Kidney epithelial cell (primary cell): ENCODE data around the gene ZNRF2. TPM values are rescaled to one million over a fixed set of nuclear protein-coding genes. Genes with fewer than 3 reads are reported as not detected.
A peak's percentile ranks its signal among the peaks of the same experiment; 100 is the strongest.

Experiments used
- DNase-seq: peaks from one replicate; pipeline ENCODE4 v3.0.0-alpha.2; 2010; ENCODE audit warnings: low read depth
- H3K27me3 ChIP-seq: 2 replicates; pipeline ENCODE4 v1.6.0; 2011; ENCODE audit warnings: low read length; ENCODE audit not compliant: control insufficient read depth, insufficient read depth
- H3K36me3 ChIP-seq: 2 replicates; pipeline ENCODE4 v1.5.1; 2011; ENCODE audit warnings: low read length; ENCODE audit not compliant: control insufficient read depth, insufficient read depth
- H3K4me3 ChIP-seq: 2 replicates; pipeline ENCODE4 v1.5.1; 2011; ENCODE audit warnings: low read depth, mild to moderate bottlenecking, control low read depth, low read length
- CTCF ChIP-seq: IDR thresholded peaks from 2 replicates; pipeline ENCODE4 v1.5.1; 2011; ENCODE audit warnings: mild to moderate bottlenecking, moderate library complexity, low read length, control low read depth, inconsistent platforms; ENCODE audit not compliant: insufficient read depth, poor library complexity, severe bottlenecking
- total RNA-seq: library from RNA; depleted of rRNA; stranded (reverse); fragments of >200 nt; gene quantifications from 2 replicates; pipeline ENCODE4 v1.2.3, GENCODE V29; 2015

Gene ZNRF2
- total RNA-seq, 1 donor from 2014 or later, result 11.2 TPM

DNA sequence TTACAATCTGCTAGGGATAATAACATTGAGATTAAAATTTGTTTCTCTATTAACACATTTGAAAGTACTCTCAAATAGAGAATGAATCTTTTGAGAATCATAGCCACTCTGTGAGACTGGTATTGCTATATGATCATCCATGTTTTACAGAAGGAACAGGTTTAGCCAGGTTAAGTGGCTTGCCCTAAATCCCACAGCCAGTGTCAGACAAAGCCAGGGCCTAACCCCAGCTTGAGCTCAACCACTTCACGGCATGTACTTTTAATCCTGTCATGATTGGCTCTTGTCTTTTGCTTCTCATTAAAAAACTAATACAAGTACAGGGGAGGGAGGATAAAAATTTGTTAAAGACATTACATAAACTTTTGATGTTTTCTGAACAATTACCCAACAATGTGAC, 3.8 kb upstream of the ZNRF2 start:
- H3K36me3 ChIP-seq, result no peaks in the 10 kb centered on the region
- no peak for TF ChIP-seq CTCF
- no peak for DNase-seq
- H3K27me3 ChIP-seq, result no peaks in the 10 kb centered on the region
- H3K4me3 ChIP-seq, result no peak overlapping the region

DNA sequence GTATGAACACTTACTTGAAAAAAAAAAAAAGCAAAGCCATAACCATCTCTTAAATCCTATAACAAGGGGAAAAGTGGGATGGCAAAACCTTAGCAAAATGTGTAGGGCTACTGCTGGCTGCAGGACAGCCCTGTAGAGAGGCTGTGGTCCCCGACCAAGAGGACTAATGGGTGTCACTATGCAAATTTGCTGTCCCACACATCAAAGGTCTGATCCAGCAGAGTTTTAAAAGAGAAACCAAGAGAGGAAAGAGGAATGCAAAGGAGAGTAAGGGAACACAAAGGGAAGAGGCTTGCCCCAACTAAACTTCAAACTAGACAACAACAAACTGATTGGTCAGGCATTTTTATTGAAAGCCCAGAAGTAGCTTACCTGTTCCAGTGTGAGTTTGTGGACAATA, 3.1 kb upstream of the ZNRF2 start:
- DNase-seq, result no peak
- TF ChIP-seq CTCF, result no peak
- no peaks in the 10 kb centered on the region for H3K27me3 ChIP-seq
- H3K4me3 ChIP-seq, result no peak overlapping the region
- H3K36me3 ChIP-seq, result no peaks in the 10 kb centered on the region

DNA sequence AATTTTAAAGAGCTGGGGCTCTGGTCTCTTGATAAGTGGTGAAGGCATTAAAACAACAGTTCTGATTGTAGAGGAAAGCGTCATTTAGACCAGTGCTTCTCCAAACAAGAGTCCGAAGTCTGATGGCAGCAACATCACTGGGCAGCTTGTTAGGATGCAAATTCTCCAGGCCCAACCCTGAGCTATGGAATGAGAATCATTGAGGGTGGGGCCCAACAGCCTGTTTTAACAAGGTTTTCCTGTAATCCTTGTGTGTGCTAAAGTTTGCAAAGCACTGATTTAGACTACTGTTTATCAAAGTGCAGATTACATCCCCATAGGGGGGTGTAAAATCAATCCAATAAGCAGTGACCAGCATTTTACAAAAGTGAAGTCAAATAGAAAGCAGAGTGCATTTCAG, 2.6 kb upstream of the ZNRF2 start:
- Histone ChIP-seq H3K4me3 (no peak overlapping the region), H3K27me3 (no peaks in the 10 kb centered on the region), H3K36me3 (no peaks in the 10 kb centered on the region)
- no peak for TF ChIP-seq CTCF
- DNase-seq, result no peak

DNA sequence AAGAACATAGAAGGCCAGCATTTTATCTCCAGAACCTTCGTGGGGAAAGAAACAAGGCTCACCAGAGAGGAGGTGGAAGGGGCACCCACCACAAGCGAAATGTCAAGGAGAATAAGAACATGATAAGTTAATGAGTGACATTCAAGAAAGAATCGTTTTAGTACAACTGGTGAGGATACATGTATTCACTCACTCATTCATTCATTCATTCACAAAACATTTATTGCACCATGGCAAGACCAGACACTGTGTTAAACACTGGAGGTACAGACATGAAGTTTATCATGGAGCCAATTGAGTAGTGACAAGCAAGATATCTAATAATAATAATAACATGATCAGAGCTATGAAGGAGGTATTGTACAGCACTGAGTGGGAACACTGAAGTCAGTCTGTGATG, 1.7 kb upstream of the ZNRF2 start:
- H3K36me3 ChIP-seq, result no peaks in the 10 kb centered on the region
- H3K4me3 ChIP-seq, result no peak overlapping the region
- no peak for DNase-seq
- H3K27me3 ChIP-seq, result no peaks in the 10 kb centered on the region
- TF ChIP-seq CTCF, result no peak

DNA sequence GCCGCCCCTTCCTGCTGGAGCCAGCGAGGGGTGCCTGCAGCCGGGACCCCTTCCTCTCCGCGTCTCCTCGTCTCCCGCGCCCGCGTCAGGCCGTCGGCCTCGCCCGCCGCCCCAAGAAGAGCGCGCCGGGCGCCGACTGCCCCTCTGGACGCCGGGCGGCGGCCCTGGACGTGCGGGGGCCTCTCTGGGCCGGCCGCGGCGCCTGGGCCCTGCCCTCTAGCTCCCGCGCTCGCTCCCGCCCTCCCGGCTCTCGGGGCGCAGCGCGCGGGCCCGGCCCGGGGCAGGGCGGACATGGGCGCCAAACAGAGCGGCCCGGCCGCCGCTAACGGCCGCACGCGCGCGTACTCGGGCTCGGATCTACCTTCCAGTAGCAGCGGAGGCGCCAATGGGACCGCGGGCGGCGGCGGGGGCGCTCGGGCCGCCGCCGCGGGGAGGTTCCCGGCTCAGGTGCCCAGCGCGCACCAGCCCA, 704 bp downstream of the ZNRF2 start:
- TF ChIP-seq CTCF, result no peak
- peak overlapping the region; percentile 64 for H3K4me3 ChIP-seq
- DNase-seq, result no peak

GRCh38 chr7:30285536-30286284, 1.3 kb downstream of the ZNRF2 start:
- Histone ChIP-seq H3K27me3 (no peaks in the 10 kb centered on the region), H3K4me3 (peak overlapping the region; percentile 64), H3K36me3 (no peaks in the 10 kb centered on the region)
- no peak for TF ChIP-seq CTCF
- no peak for DNase-seq

More for the DNA sequence above, 704 bp downstream of the ZNRF2 start:
- Histone ChIP-seq H3K27me3 (no peaks in the 10 kb centered on the region), H3K36me3 (no peaks in the 10 kb centered on the region)
